ENCODE data around the gene KRT9. TPM values are rescaled to one million over a fixed set of nuclear protein-coding genes. Genes with fewer than 3 reads are reported as not detected.
A peak's percentile ranks its signal among the peaks of the same experiment; 100 is the strongest.
"Not testable (repeated sequence)": the region's sequence is repeated elsewhere in the genome, so short reads cannot be mapped to it uniquely, and the experiment has no call there.

The KRT9 gene
- total RNA-seq, 4 donors from 2014 or later = 0.19 to 0.61 TPM; not detected in 2

GRCh38 chr17:41578538-41578937 is 6.7 kb upstream of the KRT9 start:
- TF ChIP-seq CTCF (IDR thresholded peaks at IDR 0.05) = no peak
- TF ChIP-seq POLR2A (IDR thresholded peaks at IDR 0.05) = no peak
- H3K9me3 ChIP-seq = no peaks in the 10 kb centered on the region
- H3K27ac ChIP-seq = peak overlapping the region in 3 of 4 donors; percentile 50 to 70 (median 53)
- no peaks in the 10 kb centered on the region for H3K36me3 ChIP-seq
- peaks cover 0 to 57% (median 19%) of the 10 kb centered on the region in 3 donors for H3K4me1 ChIP-seq
- WGBS, 2 donors = 85 to 88% methylated on average over 1 of the region's 1 CpG
- H3K4me3 ChIP-seq = no peak overlapping the region
- intact Hi-C loops (cut with DNase I) = no loop called here
- H3K27me3 ChIP-seq = peaks cover 0 to 62% (median 0%) of the 10 kb centered on the region in 4 donors
- DNase-seq = no peak

GRCh38 chr17:41576740-41577139 is 4.9 kb upstream of the KRT9 start:
- DNase-seq = not testable (repeated sequence)

GRCh38 chr17:41575336-41575735 is 3.5 kb upstream of the KRT9 start:
- H3K4me3 ChIP-seq = no peak overlapping the region
- 38 to 68% methylated on average over 2 of the region's 3 CpGs for WGBS, 2 donors
- peaks cover 0 to 75% (median 0%) of the 10 kb centered on the region in 4 donors for H3K27me3 ChIP-seq
- H3K9me3 ChIP-seq = no peaks in the 10 kb centered on the region
- H3K36me3 ChIP-seq = no peaks in the 10 kb centered on the region
- intact Hi-C loops (cut with DNase I) = no loop called here
- no peak for DNase-seq
- no peak for TF ChIP-seq POLR2A (IDR thresholded peaks at IDR 0.05)
- TF ChIP-seq CTCF (IDR thresholded peaks at IDR 0.05) = no peak
- H3K27ac ChIP-seq = no peak overlapping the region
- H3K4me1 ChIP-seq = peaks cover 0 to 38% (median 17%) of the 10 kb centered on the region in 3 donors

More at GRCh38 chr17:41576740-41577139, 4.9 kb upstream of the KRT9 start:
- H3K4me3 ChIP-seq; H3K27ac ChIP-seq; intact Hi-C loops (cut with DNase I); H3K36me3 ChIP-seq; H3K9me3 ChIP-seq: not testable (repeated sequence)
- Histone ChIP-seq H3K4me1 (peaks cover 0 to 47% (median 19%) of the 10 kb centered on the region in 3 donors), H3K27me3 (peaks cover 0 to 68% (median 0%) of the 10 kb centered on the region in 4 donors)
- WGBS, 2 donors = 17 to 100% methylated on average over 1 to 2 of the region's 4 CpGs
- peak in 1 of 6 experiments; percentile 35 for TF ChIP-seq CTCF (IDR thresholded peaks at IDR 0.05)

- DNase-seq = no peak
- Histone ChIP-seq H3K4me1 (no peaks in the 10 kb centered on the region), H3K36me3 (no peaks in the 10 kb centered on the region), H3K27me3 (peaks cover 0 to 81% (median 0%) of the 10 kb centered on the region in 4 donors), H3K9me3 (no peaks in the 10 kb centered on the region), H3K27ac (no peak overlapping the region), H3K4me3 (no peak overlapping the region)
- WGBS, 2 donors = 64 to 79% methylated on average over 5 to 6 of the region's 6 CpGs
- no peak for TF ChIP-seq POLR2A (IDR thresholded peaks at IDR 0.05)
- intact Hi-C loops (cut with DNase I) = no loop called here
These were observed 4.5 kb downstream of the KRT9 start for GRCh38 chr17:41567317-41567716.

GRCh38 chr17:41565338-41565737 is 6.5 kb downstream of the KRT9 start:
- TF ChIP-seq CTCF (IDR thresholded peaks at IDR 0.05) (no peak), POLR2A (IDR thresholded peaks at IDR 0.05) (no peak)
- Histone ChIP-seq H3K27ac (no peak overlapping the region), H3K4me3 (no peak overlapping the region), H3K27me3 (peaks cover 0 to 86% (median 2%) of the 10 kb centered on the region in 4 donors), H3K4me1 (no peaks in the 10 kb centered on the region), H3K36me3 (no peaks in the 10 kb centered on the region), H3K9me3 (no peaks in the 10 kb centered on the region)
- DNase-seq = no peak
- intact Hi-C loops (cut with DNase I) = no loop called here

Measured in esophagus squamous epithelium (tissue), 5 donors.